DMS114 treated with DMSO at 0.1 percent for 48 hours (cell line): ENCODE results near the gene RNF123.
"Not testable (repeated sequence)": the region's sequence is repeated elsewhere in the genome, so short reads cannot be mapped to it uniquely, and the experiment has no call there.

Experiments used
- DNase-seq: peaks from one replicate; lab custom pipeline; 2025; ENCODE audit not compliant: unreplicated experiment; lab: John Stamatoyannopoulos, UW

RNF123 gene

GRCh38 chr3:49738067-49738713 lies 48.8 kb downstream of the RNF123 start:
- DNase-seq = no peak

GRCh38 chr3:49740427-49740826 lies 51.1 kb downstream of the RNF123 start:
- no peak for DNase-seq

- DNase-seq = no peak
Observed at GRCh38 chr3:49745986-49746385, 56.6 kb downstream of the RNF123 start.

- no peak for DNase-seq
Observed at GRCh38 chr3:49747792-49748480, 58.6 kb downstream of the RNF123 start.

- DNase-seq = not testable (repeated sequence)
Observed at GRCh38 chr3:49748874-49749273, 59.5 kb downstream of the RNF123 start.

GRCh38 chr3:49750056-49750455 lies 60.7 kb downstream of the RNF123 start:
- no peak for DNase-seq

- no peak for DNase-seq
Observed at GRCh38 chr3:49751501-49751900, 62.1 kb downstream of the RNF123 start.

GRCh38 chr3:49754536-49754935 lies 65.2 kb downstream of the RNF123 start:
- no peak for DNase-seq

- DNase-seq = no peak
Observed at GRCh38 chr3:49756036-49756435, 66.7 kb downstream of the RNF123 start.

- no peak for DNase-seq
Observed at GRCh38 chr3:49757197-49757596, 67.8 kb downstream of the RNF123 start.

- DNase-seq = no peak
Observed at GRCh38 chr3:49759226-49759625, 69.9 kb downstream of the RNF123 start.

- DNase-seq = no peak
Observed at GRCh38 chr3:49761661-49762060, 72.3 kb downstream of the RNF123 start.

GRCh38 chr3:49763981-49764380 lies 74.6 kb downstream of the RNF123 start:
- DNase-seq = no peak

- no peak for DNase-seq
Observed at GRCh38 chr3:49769286-49769915, 80.0 kb downstream of the RNF123 start.

GRCh38 chr3:49769926-49770325 lies 80.6 kb downstream of the RNF123 start:
- no peak for DNase-seq
